GM19328 (cell line): ENCODE results near the gene SVOP.
"Not testable (repeated sequence)": the region's sequence is repeated elsewhere in the genome, so short reads cannot be mapped to it uniquely, and the experiment has no call there.

Source experiments
- ATAC-seq: cut with Tn5 transposase; IDR thresholded peaks from one replicate; pipeline ENCODE4 v1.9.1; 2021; ENCODE audit warnings: mild to moderate bottlenecking, moderate library complexity; ENCODE audit not compliant: unreplicated experiment

The SVOP gene

GRCh38 chr12:109020796-109021380 is at the start of gene SVOP:
Gene SVOP, minus strand, starts transcription at chr12:109021068. Its CDS starts 200 bp downstream, at chr12:109020868.
- no peak for ATAC-seq

GRCh38 chr12:109069307-109070271 is 48.7 kb upstream of the SVOP start:
- no peak for ATAC-seq

- ATAC-seq = no peak
Observed at GRCh38 chr12:109065853-109066193, 45.0 kb upstream of the SVOP start.

- ATAC-seq = no peak
Observed at GRCh38 chr12:109065154-109065852, 44.4 kb upstream of the SVOP start.

GRCh38 chr12:109064143-109064542 is 43.3 kb upstream of the SVOP start:
- no peak for ATAC-seq

GRCh38 chr12:109058773-109059172 is 37.9 kb upstream of the SVOP start:
- ATAC-seq = no peak

GRCh38 chr12:109057376-109057775 is 36.5 kb upstream of the SVOP start:
- ATAC-seq = no peak

- no peak for ATAC-seq
Observed at GRCh38 chr12:109056891-109057290, 36.0 kb upstream of the SVOP start.

- ATAC-seq = no peak
Observed at GRCh38 chr12:109054520-109054919, 33.7 kb upstream of the SVOP start.

GRCh38 chr12:109054124-109054513 is 33.3 kb upstream of the SVOP start:
- not testable (repeated sequence) for ATAC-seq

GRCh38 chr12:109053382-109054123 is 32.7 kb upstream of the SVOP start:
- ATAC-seq = no peak

GRCh38 chr12:109052414-109053323 is 31.8 kb upstream of the SVOP start, which contains the start of gene USP30:
Gene USP30, plus strand, starts transcription at chr12:109052576. Its CDS starts 103 bp downstream, at chr12:109052679.
- ATAC-seq = peak; percentile 60

GRCh38 chr12:109052097-109052413 is 31.2 kb upstream of the SVOP start:
- ATAC-seq = no peak

- not testable (repeated sequence) for ATAC-seq
Observed at GRCh38 chr12:109049794-109050193, 28.9 kb upstream of the SVOP start.

- ATAC-seq = not testable (repeated sequence)
Observed at GRCh38 chr12:109048706-109049105, 27.8 kb upstream of the SVOP start.

GRCh38 chr12:109047081-109047805 is 26.4 kb upstream of the SVOP start:
- ATAC-seq = no peak

- ATAC-seq = no peak
Observed at GRCh38 chr12:109044241-109044640, 23.4 kb upstream of the SVOP start.

- ATAC-seq = no peak
Observed at GRCh38 chr12:109036975-109037374, 16.1 kb upstream of the SVOP start.
